ENCODE data around the gene SERPINA1. TPM values are rescaled to one million over a fixed set of nuclear protein-coding genes. Genes with fewer than 3 reads are reported as not detected.

The SERPINA1 gene
- total and polyA plus RNA-seq, 2 donors from 2014 or later, result 1,861 to 2,184 TPM

- no peak overlapping the region for H3K4me3 ChIP-seq (ENCODE audit: low read length in 3 of 3)
- H3K27me3 ChIP-seq (ENCODE audit: control insufficient read depth, insufficient read depth, low read length), result no peaks in the 10 kb centered on the region
- no peak overlapping the region for H3K9ac ChIP-seq (ENCODE audit: low read length in 3 of 3)
- no peak for DNase-seq
- no peak overlapping the region for H3K27ac ChIP-seq (ENCODE audit: low read depth in 2 of 2, low read length in 2 of 2)
- TF ChIP-seq, protein P1, sequence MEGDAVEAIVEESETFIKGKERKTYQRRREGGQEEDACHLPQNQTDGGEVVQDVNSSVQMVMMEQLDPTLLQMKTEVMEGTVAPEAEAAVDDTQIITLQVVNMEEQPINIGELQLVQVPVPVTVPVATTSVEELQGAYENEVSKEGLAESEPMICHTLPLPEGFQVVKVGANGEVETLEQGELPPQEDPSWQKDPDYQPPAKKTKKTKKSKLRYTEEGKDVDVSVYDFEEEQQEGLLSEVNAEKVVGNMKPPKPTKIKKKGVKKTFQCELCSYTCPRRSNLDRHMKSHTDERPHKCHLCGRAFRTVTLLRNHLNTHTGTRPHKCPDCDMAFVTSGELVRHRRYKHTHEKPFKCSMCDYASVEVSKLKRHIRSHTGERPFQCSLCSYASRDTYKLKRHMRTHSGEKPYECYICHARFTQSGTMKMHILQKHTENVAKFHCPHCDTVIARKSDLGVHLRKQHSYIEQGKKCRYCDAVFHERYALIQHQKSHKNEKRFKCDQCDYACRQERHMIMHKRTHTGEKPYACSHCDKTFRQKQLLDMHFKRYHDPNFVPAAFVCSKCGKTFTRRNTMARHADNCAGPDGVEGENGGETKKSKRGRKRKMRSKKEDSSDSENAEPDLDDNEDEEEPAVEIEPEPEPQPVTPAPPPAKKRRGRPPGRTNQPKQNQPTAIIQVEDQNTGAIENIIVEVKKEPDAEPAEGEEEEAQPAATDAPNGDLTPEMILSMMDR (IDR thresholded peaks at IDR 0.05; ENCODE audit: borderline replicate concordance, extremely low read depth, insufficient read depth), result no peak
- H3K4me1 ChIP-seq (ENCODE audit: control insufficient read depth in 2 of 3, insufficient read depth in 2 of 3, low read depth in 1 of 3, low read length in 3 of 3), result peaks cover 0 to 12% (median 9%) of the 10 kb centered on the region in 3 donors
- no peaks in the 10 kb centered on the region for H3K36me3 ChIP-seq (ENCODE audit: control insufficient read depth in 2 of 3, insufficient read depth in 3 of 3, low read length in 3 of 3)
- H3K9me3 ChIP-seq (ENCODE audit: control insufficient read depth in 2 of 3, insufficient read depth in 1 of 3, low read length in 3 of 3), result no peaks in the 10 kb centered on the region
- intact Hi-C loops (cut with DNase I), result no loop called here
- no peak for FAIRE-seq
Measured at GRCh38 chr14:94338023-94338422, 50.4 kb downstream of the SERPINA1 start.

DNA sequence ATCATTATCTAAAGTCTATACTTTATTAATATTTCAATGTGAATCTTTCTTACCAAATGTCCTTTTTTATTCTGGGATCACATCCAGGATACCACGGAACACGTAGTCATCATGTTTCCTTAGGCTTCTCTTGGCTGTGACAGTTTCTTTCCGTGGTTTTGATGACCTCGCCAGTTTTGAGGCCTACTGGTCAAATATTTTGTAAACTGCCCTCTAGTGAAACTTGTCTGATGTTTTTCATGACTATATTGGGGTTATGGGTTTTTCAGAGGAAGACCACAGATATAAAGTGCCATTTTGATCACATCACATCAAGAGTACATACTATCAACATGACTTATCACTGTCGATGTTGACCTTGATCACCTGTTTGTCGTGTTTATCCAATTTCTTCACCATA lies 51.1 kb downstream of the SERPINA1 start:
- no peak overlapping the region for H3K9ac ChIP-seq (ENCODE audit: low read length in 3 of 3)
- no peak for FAIRE-seq
- TF ChIP-seq, protein P1 (IDR thresholded peaks at IDR 0.05; ENCODE audit: borderline replicate concordance, extremely low read depth, insufficient read depth), result no peak
- H3K27ac ChIP-seq (ENCODE audit: low read depth in 2 of 2, low read length in 2 of 2), result no peak overlapping the region
- DNase-seq, result no peak
- no peaks in the 10 kb centered on the region for H3K27me3 ChIP-seq (ENCODE audit: control insufficient read depth, insufficient read depth, low read length)
- no peaks in the 10 kb centered on the region for H3K36me3 ChIP-seq (ENCODE audit: control insufficient read depth in 2 of 3, insufficient read depth in 3 of 3, low read length in 3 of 3)
- H3K4me1 ChIP-seq (ENCODE audit: control insufficient read depth in 2 of 3, insufficient read depth in 2 of 3, low read depth in 1 of 3, low read length in 3 of 3), result peaks cover 0 to 8% (median 5%) of the 10 kb centered on the region in 3 donors
- intact Hi-C loops (cut with DNase I), result no loop called here
- no peaks in the 10 kb centered on the region for H3K9me3 ChIP-seq (ENCODE audit: control insufficient read depth in 2 of 3, insufficient read depth in 1 of 3, low read length in 3 of 3)
- H3K4me3 ChIP-seq (ENCODE audit: low read length in 3 of 3), result no peak overlapping the region

GRCh38 chr14:94334872-94335271 lies 53.5 kb downstream of the SERPINA1 start:
- H3K4me3 ChIP-seq (ENCODE audit: low read length in 3 of 3), result no peak overlapping the region
- no peak overlapping the region for H3K9ac ChIP-seq (ENCODE audit: low read length in 3 of 3)
- H3K27ac ChIP-seq (ENCODE audit: low read depth in 2 of 2, low read length in 2 of 2), result no peak overlapping the region
- no peaks in the 10 kb centered on the region for H3K4me1 ChIP-seq (ENCODE audit: control insufficient read depth in 2 of 3, insufficient read depth in 2 of 3, low read depth in 1 of 3, low read length in 3 of 3)
- TF ChIP-seq, protein P1 (IDR thresholded peaks at IDR 0.05; ENCODE audit: borderline replicate concordance, extremely low read depth, insufficient read depth), result no peak
- DNase-seq (no peak), FAIRE-seq (peak; percentile 19)
- H3K27me3 ChIP-seq (ENCODE audit: control insufficient read depth, insufficient read depth, low read length), result no peaks in the 10 kb centered on the region
- no peaks in the 10 kb centered on the region for H3K9me3 ChIP-seq (ENCODE audit: control insufficient read depth in 2 of 3, insufficient read depth in 1 of 3, low read length in 3 of 3)
- no peaks in the 10 kb centered on the region for H3K36me3 ChIP-seq (ENCODE audit: control insufficient read depth in 2 of 3, insufficient read depth in 3 of 3, low read length in 3 of 3)
- intact Hi-C loops (cut with DNase I), result no loop called here

DNA sequence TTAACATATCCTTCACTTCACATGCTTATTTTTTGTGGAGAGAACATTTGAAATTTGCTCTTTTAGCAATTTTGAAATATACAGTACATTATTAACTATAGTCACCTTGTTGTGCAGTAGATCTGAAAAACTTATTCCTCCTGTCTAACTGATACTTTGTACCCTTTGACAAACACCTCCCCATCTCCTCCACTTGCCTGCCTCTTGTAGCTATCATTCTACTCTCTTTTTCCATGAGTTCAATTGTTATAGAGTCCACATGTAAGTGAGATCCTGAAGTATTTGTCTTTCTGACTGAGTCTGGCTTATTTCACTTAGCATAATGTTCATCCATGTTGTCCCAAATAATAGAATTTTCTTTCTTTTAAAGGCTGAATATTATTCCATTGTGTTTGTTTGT lies 55.8 kb downstream of the SERPINA1 start:
- H3K9me3 ChIP-seq (ENCODE audit: control insufficient read depth in 2 of 3, insufficient read depth in 1 of 3, low read length in 3 of 3), result no peaks in the 10 kb centered on the region
- no peak overlapping the region for H3K4me3 ChIP-seq (ENCODE audit: low read length in 3 of 3)
- H3K27me3 ChIP-seq (ENCODE audit: control insufficient read depth, insufficient read depth, low read length), result no peaks in the 10 kb centered on the region
- no peaks in the 10 kb centered on the region for H3K36me3 ChIP-seq (ENCODE audit: control insufficient read depth in 2 of 3, insufficient read depth in 3 of 3, low read length in 3 of 3)
- FAIRE-seq (no peak), DNase-seq (no peak)
- no peaks in the 10 kb centered on the region for H3K4me1 ChIP-seq (ENCODE audit: control insufficient read depth in 2 of 3, insufficient read depth in 2 of 3, low read depth in 1 of 3, low read length in 3 of 3)
- no peak overlapping the region for H3K27ac ChIP-seq (ENCODE audit: low read depth in 2 of 2, low read length in 2 of 2)
- TF ChIP-seq, protein P1 (IDR thresholded peaks at IDR 0.05; ENCODE audit: borderline replicate concordance, extremely low read depth, insufficient read depth), result no peak
- intact Hi-C loops (cut with DNase I), result no loop called here
- no peak overlapping the region for H3K9ac ChIP-seq (ENCODE audit: low read length in 3 of 3)
